HepG2 (cell line): ENCODE measurements around the gene RAC3. TPM values are rescaled to one million over a fixed set of nuclear protein-coding genes. Genes with fewer than 3 reads are reported as not detected.

ENCODE experiments used
- GZF1 ChIP-seq: sonication (generic); formaldehyde crosslinking; IDR thresholded peaks from 2 replicates; pipeline ENCODE4 v1.5.1; 2020; ENCODE audit warnings: mild to moderate bottlenecking, missing genetic modification reagents
- HDAC2 ChIP-seq: sonication (generic); formaldehyde crosslinking; IDR thresholded peaks from 2 replicates; pipeline ENCODE4 v1.4.0; 2020; ENCODE audit warnings: missing genetic modification reagents
- NFKBIZ ChIP-seq: IDR thresholded peaks from 2 replicates; pipeline ENCODE4 v1.6.1; 2018; ENCODE audit warnings: missing genetic modification reagents, missing compliant biosample characterization
- NR2C2 ChIP-seq: sonication (generic); formaldehyde crosslinking; IDR thresholded peaks from 2 replicates; pipeline ENCODE4 v1.4.0; 2020; ENCODE audit warnings: missing genetic modification reagents, mild to moderate bottlenecking, moderate library complexity, borderline replicate concordance
- RBM22 ChIP-seq: fragments of 200-400 bp; formaldehyde crosslinking; optimal IDR thresholded peaks from 2 replicates; pipeline ENCODE3; 2017; ENCODE audit warnings: mild to moderate bottlenecking, low read length, moderate library complexity
- SMAD1 ChIP-seq: sonication (generic); formaldehyde crosslinking; IDR thresholded peaks from 2 replicates; pipeline ENCODE4 v1.4.0; 2020; ENCODE audit warnings: missing genetic modification reagents, low read depth, mild to moderate bottlenecking, borderline replicate concordance
- TOPORS ChIP-seq: sonication (generic); formaldehyde crosslinking; IDR thresholded peaks from 2 replicates; pipeline ENCODE4 v1.8.0; 2023; ENCODE audit warnings: mild to moderate bottlenecking, missing genetic modification reagents
- ZNF780A ChIP-seq: sonication (generic); formaldehyde crosslinking; IDR thresholded peaks from 2 replicates; pipeline ENCODE4 v1.8.0; 2022; ENCODE audit warnings: mild to moderate bottlenecking, missing genetic modification reagents, moderate library complexity
- ZSCAN29 ChIP-seq: sonication (generic); formaldehyde crosslinking; conservative IDR thresholded peaks from 2 replicates; pipeline ENCODE4 v1.4.0; 2020; ENCODE audit warnings: mild to moderate bottlenecking, missing genetic modification reagents
- polyA plus RNA-seq, 8 experiments: library from polyadenylated mRNA; depleted of rRNA in 3 of 8; stranded (reverse) in 7 of 8; unstranded in 1 of 8; fragments of >200 nt; fragmentation: Illumina TruSeq in 4 of 8; extraction: Trizol in 4 of 8; gene quantifications; 2 replicates each; pipeline versions ENCODE4 v1.2.1 to v1.2.3, GENCODE V29; 2011 to 2016; ENCODE audit warnings: low read depth in 4 of 8, missing spikeins in 1 of 8, mixed read lengths in 1 of 8; ENCODE audit not compliant: insufficient read depth in 1 of 8
- total RNA-seq, 5 experiments: library from RNA; depleted of rRNA; stranded (reverse); fragments of >200 nt; fragmentation: Illumina TruSeq; extraction: Trizol; gene quantifications; 2 replicates each; pipeline ENCODE4 v1.2.3, GENCODE V29; 2016; ENCODE audit warnings: low read depth in 1 of 5
- TF ChIP-seq, protein P1 (sequence below): sonication (generic); formaldehyde crosslinking; IDR thresholded peaks from 2 replicates; pipeline ENCODE4 v1.4.0; 2020; ENCODE audit warnings: missing genetic modification reagents
- TF ChIP-seq, protein P2 (sequence below): sonication (generic); formaldehyde crosslinking; IDR thresholded peaks from 2 replicates; pipeline ENCODE4 v1.4.0; 2020; ENCODE audit warnings: mild to moderate bottlenecking, missing genetic modification reagents
- TF ChIP-seq, protein P3 (sequence below): fragments of 450-650 bp; IDR thresholded peaks from 2 replicates; pipeline ENCODE4 v1.6.1; 2016
- TF ChIP-seq, protein P4 (sequence below): sonication (generic); IDR thresholded peaks from 2 replicates; pipeline ENCODE4 v1.6.1; 2016; ENCODE audit warnings: low read depth, borderline replicate concordance
- TF ChIP-seq, protein P5 (sequence below): sonication (generic); formaldehyde crosslinking; IDR thresholded peaks from 2 replicates; pipeline ENCODE4 v1.4.0; 2020; ENCODE audit warnings: mild to moderate bottlenecking, missing genetic modification reagents, borderline replicate concordance

Gene RAC3
- total and polyA plus RNA-seq, 2 of the 13 experiments (the other 11 are each of a cell fraction or from before 2014, with no cell fraction given) = 10.5 to 21.3 TPM

DNA sequence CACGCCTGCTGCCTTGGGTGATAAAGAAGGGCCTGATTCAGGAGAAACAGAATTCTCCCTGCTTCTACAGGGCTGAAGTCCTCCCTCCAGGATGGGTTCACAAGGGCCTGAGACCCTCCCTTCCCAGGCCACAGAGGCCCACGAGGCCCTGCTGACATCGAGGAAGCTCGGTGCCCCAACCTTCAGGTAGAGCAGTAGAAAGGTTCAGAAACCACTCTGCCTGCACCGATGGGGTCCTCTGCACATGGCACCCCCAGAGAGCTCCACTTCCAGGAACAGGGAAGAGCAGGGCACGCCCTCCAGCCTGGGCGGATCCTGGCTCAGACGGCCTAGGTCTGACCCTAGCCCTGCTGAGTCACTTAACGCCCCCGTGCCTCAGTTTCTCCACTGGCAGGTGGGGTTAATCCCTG, 9.6 kb upstream of the RAC3 start (continued):
- TF ChIP-seq, protein P1, sequence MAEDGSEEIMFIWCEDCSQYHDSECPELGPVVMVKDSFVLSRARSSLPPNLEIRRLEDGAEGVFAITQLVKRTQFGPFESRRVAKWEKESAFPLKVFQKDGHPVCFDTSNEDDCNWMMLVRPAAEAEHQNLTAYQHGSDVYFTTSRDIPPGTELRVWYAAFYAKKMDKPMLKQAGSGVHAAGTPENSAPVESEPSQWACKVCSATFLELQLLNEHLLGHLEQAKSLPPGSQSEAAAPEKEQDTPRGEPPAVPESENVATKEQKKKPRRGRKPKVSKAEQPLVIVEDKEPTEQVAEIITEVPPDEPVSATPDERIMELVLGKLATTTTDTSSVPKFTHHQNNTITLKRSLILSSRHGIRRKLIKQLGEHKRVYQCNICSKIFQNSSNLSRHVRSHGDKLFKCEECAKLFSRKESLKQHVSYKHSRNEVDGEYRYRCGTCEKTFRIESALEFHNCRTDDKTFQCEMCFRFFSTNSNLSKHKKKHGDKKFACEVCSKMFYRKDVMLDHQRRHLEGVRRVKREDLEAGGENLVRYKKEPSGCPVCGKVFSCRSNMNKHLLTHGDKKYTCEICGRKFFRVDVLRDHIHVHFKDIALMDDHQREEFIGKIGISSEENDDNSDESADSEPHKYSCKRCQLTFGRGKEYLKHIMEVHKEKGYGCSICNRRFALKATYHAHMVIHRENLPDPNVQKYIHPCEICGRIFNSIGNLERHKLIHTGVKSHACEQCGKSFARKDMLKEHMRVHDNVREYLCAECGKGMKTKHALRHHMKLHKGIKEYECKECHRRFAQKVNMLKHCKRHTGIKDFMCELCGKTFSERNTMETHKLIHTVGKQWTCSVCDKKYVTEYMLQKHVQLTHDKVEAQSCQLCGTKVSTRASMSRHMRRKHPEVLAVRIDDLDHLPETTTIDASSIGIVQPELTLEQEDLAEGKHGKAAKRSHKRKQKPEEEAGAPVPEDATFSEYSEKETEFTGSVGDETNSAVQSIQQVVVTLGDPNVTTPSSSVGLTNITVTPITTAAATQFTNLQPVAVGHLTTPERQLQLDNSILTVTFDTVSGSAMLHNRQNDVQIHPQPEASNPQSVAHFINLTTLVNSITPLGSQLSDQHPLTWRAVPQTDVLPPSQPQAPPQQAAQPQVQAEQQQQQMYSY (CRISPR knock-in tag) = no peak
- TF ChIP-seq SMAD1 (CRISPR knock-in tag) (no peak), NR2C2 (CRISPR knock-in tag) (no peak), TOPORS (CRISPR knock-in tag) (no peak), ZNF780A (CRISPR knock-in tag) (0 out of 2 replicates have a peak, but pooled peaks have one; percentile 55), RBM22 (peak; percentile 40), GZF1 (CRISPR knock-in tag) (no peak), NFKBIZ (CRISPR knock-in tag) (no peak), HDAC2 (CRISPR knock-in tag) (no peak), ZSCAN29 (0 out of 2 replicates have a peak, but pooled peaks have one; percentile 6)
- TF ChIP-seq, protein P2, sequence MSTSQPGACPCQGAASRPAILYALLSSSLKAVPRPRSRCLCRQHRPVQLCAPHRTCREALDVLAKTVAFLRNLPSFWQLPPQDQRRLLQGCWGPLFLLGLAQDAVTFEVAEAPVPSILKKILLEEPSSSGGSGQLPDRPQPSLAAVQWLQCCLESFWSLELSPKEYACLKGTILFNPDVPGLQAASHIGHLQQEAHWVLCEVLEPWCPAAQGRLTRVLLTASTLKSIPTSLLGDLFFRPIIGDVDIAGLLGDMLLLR (CRISPR knock-in tag) = peak; percentile 37; the same call in 1 of the 2 replicates
- TF ChIP-seq, protein P3, sequence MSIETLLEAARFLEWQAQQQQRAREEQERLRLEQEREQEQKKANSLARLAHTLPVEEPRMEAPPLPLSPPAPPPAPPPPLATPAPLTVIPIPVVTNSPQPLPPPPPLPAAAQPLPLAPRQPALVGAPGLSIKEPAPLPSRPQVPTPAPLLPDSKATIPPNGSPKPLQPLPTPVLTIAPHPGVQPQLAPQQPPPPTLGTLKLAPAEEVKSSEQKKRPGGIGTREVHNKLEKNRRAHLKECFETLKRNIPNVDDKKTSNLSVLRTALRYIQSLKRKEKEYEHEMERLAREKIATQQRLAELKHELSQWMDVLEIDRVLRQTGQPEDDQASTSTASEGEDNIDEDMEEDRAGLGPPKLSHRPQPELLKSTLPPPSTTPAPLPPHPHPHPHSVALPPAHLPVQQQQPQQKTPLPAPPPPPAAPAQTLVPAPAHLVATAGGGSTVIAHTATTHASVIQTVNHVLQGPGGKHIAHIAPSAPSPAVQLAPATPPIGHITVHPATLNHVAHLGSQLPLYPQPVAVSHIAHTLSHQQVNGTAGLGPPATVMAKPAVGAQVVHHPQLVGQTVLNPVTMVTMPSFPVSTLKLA = no peak
- TF ChIP-seq, protein P4, sequence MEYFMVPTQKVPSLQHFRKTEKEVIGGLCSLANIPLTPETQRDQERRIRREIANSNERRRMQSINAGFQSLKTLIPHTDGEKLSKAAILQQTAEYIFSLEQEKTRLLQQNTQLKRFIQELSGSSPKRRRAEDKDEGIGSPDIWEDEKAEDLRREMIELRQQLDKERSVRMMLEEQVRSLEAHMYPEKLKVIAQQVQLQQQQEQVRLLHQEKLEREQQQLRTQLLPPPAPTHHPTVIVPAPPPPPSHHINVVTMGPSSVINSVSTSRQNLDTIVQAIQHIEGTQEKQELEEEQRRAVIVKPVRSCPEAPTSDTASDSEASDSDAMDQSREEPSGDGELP = no peak
- TF ChIP-seq, protein P5, sequence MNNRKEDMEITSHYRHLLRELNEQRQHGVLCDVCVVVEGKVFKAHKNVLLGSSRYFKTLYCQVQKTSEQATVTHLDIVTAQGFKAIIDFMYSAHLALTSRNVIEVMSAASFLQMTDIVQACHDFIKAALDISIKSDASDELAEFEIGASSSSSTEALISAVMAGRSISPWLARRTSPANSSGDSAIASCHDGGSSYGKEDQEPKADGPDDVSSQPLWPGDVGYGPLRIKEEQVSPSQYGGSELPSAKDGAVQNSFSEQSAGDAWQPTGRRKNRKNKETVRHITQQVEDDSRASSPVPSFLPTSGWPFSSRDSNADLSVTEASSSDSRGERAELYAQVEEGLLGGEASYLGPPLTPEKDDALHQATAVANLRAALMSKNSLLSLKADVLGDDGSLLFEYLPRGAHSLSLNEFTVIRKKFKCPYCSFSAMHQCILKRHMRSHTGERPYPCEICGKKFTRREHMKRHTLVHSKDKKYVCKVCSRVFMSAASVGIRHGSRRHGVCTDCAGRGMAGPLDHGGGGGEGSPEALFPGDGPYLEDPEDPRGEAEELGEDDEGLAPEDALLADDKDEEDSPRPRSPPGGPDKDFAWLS (CRISPR knock-in tag) = 0 out of 2 replicates have a peak, but pooled peaks have one; percentile 54
